Measurements from ENCODE around the gene MT1G. TPM values are rescaled to one million over a fixed set of nuclear protein-coding genes. Genes with fewer than 3 reads are reported as not detected.
A peak's percentile ranks its signal among the peaks of the same experiment; 100 is the strongest.

Gene MT1G
- total RNA-seq, 1 experiment from 2014 or later: 23.4 TPM

- H3T11ph ChIP-seq (ENCODE audit: low read length): no peak overlapping the region
- H3K9me3 Mint-ChIP-seq: peaks cover 0 to 11% of the 10 kb centered on the region in 2 experiments; a peak in 2 of 5 replicates
- no peaks in the 10 kb centered on the region; a peak in 1 of 7 replicates for H3K36me3 Mint-ChIP-seq (ENCODE audit: insufficient read depth in 1 of 3, low read depth in 3 of 3)
- no peak overlapping the region for H2BK20ac ChIP-seq (ENCODE audit: low read depth, low read length, poor library complexity, severe bottlenecking)
- H3K79me2 ChIP-seq (ENCODE audit: insufficient read depth, low read length): no peaks in the 10 kb centered on the region
- peak overlapping the region in 1 of 3 experiments; percentile 16; a peak in 1 of 7 replicates for H3K27ac Mint-ChIP-seq
- H2BK12ac ChIP-seq (ENCODE audit: insufficient read length, low read depth, low read length): no peak overlapping the region
- no peaks in the 10 kb centered on the region for H4K20me1 ChIP-seq (ENCODE audit: control insufficient read depth, insufficient read depth, insufficient read length)
- no CpG with 5 or more reads among the region's 9 CpGs for WGBS (ENCODE audit: extremely low coverage, insufficient read length, low lambda C conversion rate)
- no peak for DNase-seq
- no peak overlapping the region for H3K4ac ChIP-seq (ENCODE audit: low read depth, low read length)
- no peak overlapping the region for H4K5ac ChIP-seq (ENCODE audit: insufficient read length, low read depth, low read length)
- H3K23me2 ChIP-seq (ENCODE audit: insufficient read length, low read depth, low read length, poor library complexity, severe bottlenecking): peaks cover 12% of the 10 kb centered on the region
- no peaks in the 10 kb centered on the region for H3K4me1 ChIP-seq (ENCODE audit: insufficient read depth, low read length)
- H3K27me3 ChIP-seq (ENCODE audit: insufficient read depth, low read length): peaks cover 94% of the 10 kb centered on the region
- H2AFZ ChIP-seq (ENCODE audit: low read length): no peak overlapping the region
- H3K9ac ChIP-seq (ENCODE audit: extremely low read depth, insufficient read length, low read length): no peak overlapping the region
- no peak overlapping the region for H4K8ac ChIP-seq (replicated peaks; ENCODE audit: insufficient read length, low read depth, low read length)
- no peak overlapping the region for H2BK15ac ChIP-seq (ENCODE audit: low read depth, low read length)
- peaks cover 16 to 33% of the 10 kb centered on the region in 2 experiments for H3K4me1 Mint-ChIP-seq
- H3K23ac ChIP-seq (ENCODE audit: insufficient read length, low read depth, low read length): no peak overlapping the region
- no peak overlapping the region for H2AK5ac ChIP-seq (ENCODE audit: insufficient read length, low read length)
- no peak overlapping the region for H2BK5ac ChIP-seq (ENCODE audit: insufficient read length, low read length)
- H3K4me3 Mint-ChIP-seq: 0 out of 5 replicates have a peak overlapping the region, but pooled peaks of 1 of the 2 experiments have one; percentile 81
- H3K27me3 Mint-ChIP-seq (ENCODE audit: low read depth): peaks cover 99% of the 10 kb centered on the region
- H3K79me1 ChIP-seq (ENCODE audit: insufficient read depth, low read depth, low read length, poor library complexity, severe bottlenecking): no peaks in the 10 kb centered on the region
- no peak overlapping the region for H3K56ac ChIP-seq (ENCODE audit: insufficient read length, low read depth, low read length)
- no peak overlapping the region for H3K14ac ChIP-seq (ENCODE audit: insufficient read depth, low read length)
- no peak for TF ChIP-seq CTCF (conservative IDR thresholded peaks at IDR 0.05)
- no peak overlapping the region for H3K27ac ChIP-seq (ENCODE audit: insufficient read length, low read depth, low read length)
- no peak overlapping the region for H3K4me2 ChIP-seq (ENCODE audit: insufficient read depth, insufficient read length, low read length)
- H3K18ac ChIP-seq (ENCODE audit: insufficient read length, low read depth, low read length): no peak overlapping the region
- H3K9me3 ChIP-seq (ENCODE audit: control insufficient read depth, low read depth, low read length): no peaks in the 10 kb centered on the region
- H4K91ac ChIP-seq (ENCODE audit: insufficient read length, low read depth, low read length): no peak overlapping the region
- H2BK120ac ChIP-seq (ENCODE audit: low read depth, low read length, poor library complexity, severe bottlenecking): no peak overlapping the region
Observed at GRCh38 chr16:56636616-56637413, 31.1 kb downstream of the MT1G start.

All from H9 (cell line).